ENCODE measurements around the gene SOAT2. TPM values are rescaled to one million over a fixed set of nuclear protein-coding genes. Genes with fewer than 3 reads are reported as not detected.
"Not testable (repeated sequence)": the region's sequence is repeated elsewhere in the genome, so short reads cannot be mapped to it uniquely, and the experiment has no call there.

The SOAT2 gene
- total RNA-seq, 1 donor from 2014 or later, result not detected

DNA sequence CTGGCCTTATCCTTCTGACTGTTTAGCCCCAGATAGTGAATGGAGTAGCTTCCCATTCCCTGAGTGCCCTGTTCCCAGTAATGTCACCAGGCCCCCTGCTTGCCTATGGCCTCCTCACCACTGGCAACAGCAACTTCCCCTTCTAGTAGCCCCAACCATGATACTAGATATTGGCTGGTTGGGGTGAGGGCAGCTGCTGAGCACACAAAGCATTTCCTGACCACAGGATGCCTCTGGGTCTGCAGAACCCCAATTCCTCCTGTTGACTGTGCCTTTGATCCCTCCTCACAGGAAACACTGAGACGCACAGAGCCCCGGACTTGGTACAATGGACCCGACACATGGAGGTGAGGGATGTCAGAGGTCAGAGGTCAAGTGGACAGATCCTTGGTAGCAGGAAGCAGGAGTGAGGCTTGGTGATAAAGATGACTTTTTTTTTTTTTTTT lies 597 bp downstream of the SOAT2 start:
- peak overlapping the region; percentile 18 for H3K27ac Mint-ChIP-seq (ENCODE audit: unreplicated experiment)
- TF ChIP-seq, protein P1, sequence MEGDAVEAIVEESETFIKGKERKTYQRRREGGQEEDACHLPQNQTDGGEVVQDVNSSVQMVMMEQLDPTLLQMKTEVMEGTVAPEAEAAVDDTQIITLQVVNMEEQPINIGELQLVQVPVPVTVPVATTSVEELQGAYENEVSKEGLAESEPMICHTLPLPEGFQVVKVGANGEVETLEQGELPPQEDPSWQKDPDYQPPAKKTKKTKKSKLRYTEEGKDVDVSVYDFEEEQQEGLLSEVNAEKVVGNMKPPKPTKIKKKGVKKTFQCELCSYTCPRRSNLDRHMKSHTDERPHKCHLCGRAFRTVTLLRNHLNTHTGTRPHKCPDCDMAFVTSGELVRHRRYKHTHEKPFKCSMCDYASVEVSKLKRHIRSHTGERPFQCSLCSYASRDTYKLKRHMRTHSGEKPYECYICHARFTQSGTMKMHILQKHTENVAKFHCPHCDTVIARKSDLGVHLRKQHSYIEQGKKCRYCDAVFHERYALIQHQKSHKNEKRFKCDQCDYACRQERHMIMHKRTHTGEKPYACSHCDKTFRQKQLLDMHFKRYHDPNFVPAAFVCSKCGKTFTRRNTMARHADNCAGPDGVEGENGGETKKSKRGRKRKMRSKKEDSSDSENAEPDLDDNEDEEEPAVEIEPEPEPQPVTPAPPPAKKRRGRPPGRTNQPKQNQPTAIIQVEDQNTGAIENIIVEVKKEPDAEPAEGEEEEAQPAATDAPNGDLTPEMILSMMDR (IDR thresholded peaks at IDR 0.05; ENCODE audit: unreplicated experiment), result no peak
- H3K4me3 Mint-ChIP-seq (ENCODE audit: unreplicated experiment), result no peak overlapping the region
- H3K4me1 Mint-ChIP-seq (ENCODE audit: unreplicated experiment), result peaks cover 36% of the 10 kb centered on the region
- H3K9me3 Mint-ChIP-seq (ENCODE audit: unreplicated experiment), result no peaks in the 10 kb centered on the region
- no peak for DNase-seq (ENCODE audit: low spot score)
- no peaks in the 10 kb centered on the region for H3K36me3 Mint-ChIP-seq (ENCODE audit: low read depth, unreplicated experiment)
- H3K27me3 Mint-ChIP-seq (ENCODE audit: unreplicated experiment), result peaks cover 6% of the 10 kb centered on the region

DNA sequence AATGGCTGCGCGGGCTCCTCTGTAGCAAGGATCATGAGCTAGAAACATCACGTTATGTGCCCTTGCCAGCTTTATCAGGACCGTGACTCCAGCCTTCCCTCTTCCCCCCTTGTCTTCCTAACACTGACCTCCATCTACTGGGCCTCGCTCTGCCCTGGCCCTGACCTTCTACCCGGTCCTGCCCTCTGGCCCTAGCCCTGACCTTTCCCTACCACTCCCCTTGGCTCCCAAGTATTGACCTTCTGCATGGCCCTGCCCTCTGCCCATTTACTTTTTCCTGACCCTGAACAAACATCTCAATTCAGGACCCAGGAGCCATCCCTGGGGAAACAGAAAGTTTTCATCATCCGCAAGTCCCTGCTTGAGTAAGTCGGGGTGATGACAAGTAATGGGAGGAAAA lies 2.0 kb downstream of the SOAT2 start:
- Mint-ChIP-seq H3K9me3 (ENCODE audit: unreplicated experiment) (no peaks in the 10 kb centered on the region), H3K4me1 (ENCODE audit: unreplicated experiment) (peaks cover 30% of the 10 kb centered on the region), H3K27ac (ENCODE audit: unreplicated experiment) (no peak overlapping the region), H3K36me3 (ENCODE audit: low read depth, unreplicated experiment) (no peaks in the 10 kb centered on the region), H3K4me3 (ENCODE audit: unreplicated experiment) (no peak overlapping the region), H3K27me3 (ENCODE audit: unreplicated experiment) (no peaks in the 10 kb centered on the region)
- no peak for DNase-seq (ENCODE audit: low spot score)
- TF ChIP-seq, protein P1 (IDR thresholded peaks at IDR 0.05; ENCODE audit: unreplicated experiment), result no peak

DNA sequence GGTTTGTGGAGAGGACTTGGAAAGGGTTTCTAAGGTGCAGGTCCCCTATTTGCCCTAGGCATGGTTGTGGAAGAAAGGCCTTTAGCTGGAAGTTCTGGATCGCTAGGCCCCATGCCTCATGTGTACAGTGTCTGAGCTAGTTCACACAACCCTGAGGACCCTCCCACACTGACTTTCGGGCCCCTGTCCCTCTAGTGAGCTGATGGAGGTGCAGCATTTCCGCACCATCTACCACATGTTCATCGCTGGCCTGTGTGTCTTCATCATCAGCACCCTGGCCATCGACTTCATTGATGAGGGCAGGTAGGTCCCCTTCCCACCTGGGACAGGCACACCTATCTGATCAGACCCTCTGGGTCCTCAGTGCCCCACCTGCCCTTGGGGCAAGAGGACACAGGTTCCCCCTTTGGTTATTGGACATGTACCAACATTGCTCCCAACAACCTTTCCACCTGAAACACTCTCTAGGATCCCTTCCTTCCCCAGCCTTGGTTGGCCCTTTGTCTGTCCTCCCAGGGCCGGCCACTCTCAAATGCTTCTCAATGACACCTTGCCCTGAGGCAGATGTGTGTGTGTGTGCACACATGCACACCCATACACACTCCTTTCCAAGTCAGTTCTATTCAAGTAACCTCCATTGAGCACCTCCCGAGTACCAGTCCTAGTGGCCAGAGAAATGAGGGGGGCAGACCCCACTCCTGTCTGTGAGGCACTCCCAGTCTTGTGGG lies 2.6 kb downstream of the SOAT2 start:
- no peak overlapping the region for H3K27ac Mint-ChIP-seq (ENCODE audit: unreplicated experiment)
- no peaks in the 10 kb centered on the region for H3K36me3 Mint-ChIP-seq (ENCODE audit: low read depth, unreplicated experiment)
- TF ChIP-seq, protein P1 (IDR thresholded peaks at IDR 0.05; ENCODE audit: unreplicated experiment), result no peak
- H3K4me1 Mint-ChIP-seq (ENCODE audit: unreplicated experiment), result peaks cover 30% of the 10 kb centered on the region
- H3K9me3 Mint-ChIP-seq (ENCODE audit: unreplicated experiment), result no peaks in the 10 kb centered on the region
- H3K4me3 Mint-ChIP-seq (ENCODE audit: unreplicated experiment), result no peak overlapping the region
- no peaks in the 10 kb centered on the region for H3K27me3 Mint-ChIP-seq (ENCODE audit: unreplicated experiment)
- no peak for DNase-seq (ENCODE audit: low spot score)

DNA sequence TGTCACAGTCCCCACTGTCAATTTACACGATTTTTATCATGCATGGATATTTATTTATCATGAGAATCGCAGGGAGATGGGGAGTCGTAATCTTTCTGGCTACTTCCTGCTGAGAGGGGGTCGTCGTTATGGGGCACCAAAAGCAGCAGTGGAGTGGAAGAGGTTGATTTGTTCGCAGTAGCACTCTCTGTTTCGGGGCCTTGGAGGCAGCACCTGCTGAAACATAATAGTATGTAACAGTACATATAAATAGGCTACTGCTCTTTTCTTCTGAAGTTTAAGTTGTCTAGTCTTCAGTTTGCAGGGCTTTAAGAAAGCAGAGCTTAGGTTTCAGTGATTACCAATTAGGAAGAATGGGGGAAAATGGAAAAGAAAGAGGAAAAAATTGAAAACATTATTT lies 3.8 kb downstream of the SOAT2 start:
- DNase-seq (ENCODE audit: low spot score), result no peak
- Mint-ChIP-seq H3K36me3 (ENCODE audit: low read depth, unreplicated experiment) (no peaks in the 10 kb centered on the region), H3K4me1 (ENCODE audit: unreplicated experiment) (peaks cover 27% of the 10 kb centered on the region), H3K9me3 (ENCODE audit: unreplicated experiment) (no peaks in the 10 kb centered on the region), H3K27ac (ENCODE audit: unreplicated experiment) (no peak overlapping the region), H3K4me3 (ENCODE audit: unreplicated experiment) (no peak overlapping the region), H3K27me3 (ENCODE audit: unreplicated experiment) (no peaks in the 10 kb centered on the region)
- TF ChIP-seq, protein P1 (IDR thresholded peaks at IDR 0.05; ENCODE audit: unreplicated experiment), result no peak

DNA sequence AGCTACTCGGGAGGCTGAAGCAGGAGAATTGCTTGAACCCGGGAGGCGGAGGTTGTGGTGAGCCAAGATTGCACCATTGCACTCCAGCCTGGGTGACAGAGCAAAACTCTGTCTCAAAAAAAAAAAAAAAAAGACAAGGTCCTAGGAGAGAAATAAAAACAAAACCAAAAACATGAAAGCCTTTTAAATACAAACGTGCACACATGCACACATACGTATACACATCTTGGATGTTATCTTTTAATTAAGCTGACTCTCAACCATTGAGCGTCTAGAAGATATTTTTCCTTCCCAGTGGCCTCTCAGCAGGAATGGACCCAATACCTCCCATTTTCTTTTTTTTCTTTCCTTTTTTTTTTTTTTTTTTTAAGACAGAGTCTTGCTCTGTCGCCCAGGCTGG lies 9.1 kb downstream of the SOAT2 start:
- not testable (repeated sequence) for H3K27ac Mint-ChIP-seq (ENCODE audit: unreplicated experiment); H3K4me3 Mint-ChIP-seq (ENCODE audit: unreplicated experiment); H3K36me3 Mint-ChIP-seq (ENCODE audit: low read depth, unreplicated experiment); H3K4me1 Mint-ChIP-seq (ENCODE audit: unreplicated experiment); H3K27me3 Mint-ChIP-seq (ENCODE audit: unreplicated experiment); H3K9me3 Mint-ChIP-seq (ENCODE audit: unreplicated experiment); DNase-seq (ENCODE audit: low spot score)

All from endothelial cell (in vitro differentiated cells).